HEK293T (cell line): ENCODE results near the gene GALNT18.

Experiments
- CTCF ChIA-PET: fragments of 350-600 bp; formaldehyde crosslinking; extraction: SDS; loops from one replicate; lab custom pipeline; 2021; ENCODE audit warnings: antibody characterized with exemption, inconsistent platforms; lab: Yijun Ruan, JAX
- POLR2A ChIA-PET: fragments of 350-600 bp; formaldehyde crosslinking; extraction: SDS; loops from one replicate; lab custom pipeline; 2020; ENCODE audit warnings: antibody characterized with exemption, inconsistent platforms; lab: Yijun Ruan, JAX
- DNase-seq: peaks from one replicate; pipeline ENCODE4 v3.0.0; 2012; ENCODE audit warnings: mixed read lengths; ENCODE audit errors: extremely low spot score
- ARNT ChIP-seq: fragments of 450-650 bp; IDR thresholded peaks from 2 replicates; pipeline ENCODE4 v1.6.1; 2017; ENCODE audit warnings: mild to moderate bottlenecking
- BHLHE40 ChIP-seq: fragments of 450-650 bp; IDR thresholded peaks from 2 replicates; pipeline ENCODE4 v1.6.1; 2016; ENCODE audit warnings: mild to moderate bottlenecking, moderate library complexity, borderline replicate concordance
- CTBP1 ChIP-seq: fragments of 450-650 bp; IDR thresholded peaks from 2 replicates; pipeline ENCODE4 v1.6.1; 2016; ENCODE audit warnings: borderline replicate concordance
- ELF4 ChIP-seq: fragments of 450-650 bp; IDR thresholded peaks from 2 replicates; pipeline ENCODE4 v1.6.1; 2017; ENCODE audit warnings: antibody characterized with exemption
- FOXA1 ChIP-seq: fragments of 450-650 bp; IDR thresholded peaks from 2 replicates; pipeline ENCODE4 v1.6.1; 2016; ENCODE audit warnings: mild to moderate bottlenecking
- FOXK2 ChIP-seq: fragments of 450-650 bp; IDR thresholded peaks from 2 replicates; pipeline ENCODE4 v1.6.1; 2016; ENCODE audit warnings: mild to moderate bottlenecking
- FOXM1 ChIP-seq: fragments of 450-650 bp; IDR thresholded peaks from 2 replicates; pipeline ENCODE4 v1.6.1; 2017; ENCODE audit warnings: mild to moderate bottlenecking, borderline replicate concordance
- HDGF ChIP-seq: fragments of 450-650 bp; IDR thresholded peaks from 2 replicates; pipeline ENCODE4 v1.6.1; 2017; ENCODE audit warnings: antibody characterized with exemption, borderline replicate concordance
- L3MBTL2 ChIP-seq: fragments of 450-650 bp; conservative IDR thresholded peaks from 2 replicates; pipeline ENCODE4 v1.6.1; 2016; ENCODE audit warnings: mild to moderate bottlenecking
- LEF1 ChIP-seq: fragments of 450-650 bp; IDR thresholded peaks from 2 replicates; pipeline ENCODE4 v1.6.1; 2017; ENCODE audit warnings: mild to moderate bottlenecking, borderline replicate concordance
- NFRKB ChIP-seq: fragments of 450-650 bp; IDR thresholded peaks from 2 replicates; pipeline ENCODE4 v1.6.1; 2016; ENCODE audit warnings: mild to moderate bottlenecking, moderate library complexity
- SP1 ChIP-seq: fragments of 450-650 bp; IDR thresholded peaks from 2 replicates; pipeline ENCODE4 v1.6.1; 2017
- SUZ12 ChIP-seq: fragments of 450-650 bp; IDR thresholded peaks from 2 replicates; pipeline ENCODE4 v1.6.1; 2016; ENCODE audit warnings: mild to moderate bottlenecking
- TARDBP ChIP-seq: fragments of 450-650 bp; IDR thresholded peaks from 2 replicates; pipeline ENCODE4 v1.6.1; 2016
- ZNF384 ChIP-seq: fragments of 450-650 bp; IDR thresholded peaks from 2 replicates; pipeline ENCODE4 v1.6.1; 2016
- TF ChIP-seq, protein P1 (sequence below): fragments of 450-650 bp; IDR thresholded peaks from 2 replicates; pipeline ENCODE4 v1.6.1; 2016

The GALNT18 gene

DNA sequence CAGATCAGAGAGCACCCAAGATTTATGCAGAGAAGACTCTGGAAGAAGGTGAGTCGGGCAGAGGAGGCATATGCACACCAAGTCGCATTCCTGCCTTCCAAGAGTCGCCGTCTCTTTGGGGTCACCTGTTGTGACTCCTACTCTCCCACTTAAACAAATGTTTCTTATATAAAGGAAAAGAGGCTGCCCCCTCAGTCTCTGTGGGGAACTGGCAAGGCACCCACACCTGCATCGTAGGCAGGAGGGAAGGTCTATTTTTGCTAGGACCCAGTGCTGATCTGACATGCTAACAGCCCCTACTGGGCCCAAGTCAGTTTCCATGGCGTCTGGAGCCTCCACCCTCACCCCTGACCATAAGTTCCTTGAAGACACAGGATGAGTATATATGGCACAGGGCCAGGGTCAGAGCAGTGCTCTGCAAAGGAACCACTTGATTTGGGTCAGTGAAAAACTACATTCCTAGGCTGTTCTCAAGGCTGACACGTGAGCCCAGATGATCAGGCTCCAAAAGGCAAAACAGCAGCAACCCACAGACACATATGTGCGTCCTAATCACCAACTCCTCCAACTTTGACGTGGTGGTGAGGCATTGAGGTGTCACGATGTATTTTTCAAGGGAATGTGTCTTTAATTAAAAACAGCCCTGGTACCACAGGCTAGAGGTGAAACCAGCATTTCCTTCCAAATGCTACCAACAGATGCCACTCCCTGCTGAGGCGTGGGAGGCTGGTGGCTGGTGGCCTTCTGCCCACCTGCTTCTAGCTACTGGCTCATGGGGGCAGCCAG, 213.2 kb downstream of the GALNT18 start:
- ChIA-PET CTCF (no interaction called here), POLR2A (no interaction called here)
- TF ChIP-seq HDGF = no peak
- TF ChIP-seq ARNT = no peak
- no peak for TF ChIP-seq BHLHE40
- no peak for TF ChIP-seq L3MBTL2
- TF ChIP-seq FOXA1 = no peak
- TF ChIP-seq, protein P1, sequence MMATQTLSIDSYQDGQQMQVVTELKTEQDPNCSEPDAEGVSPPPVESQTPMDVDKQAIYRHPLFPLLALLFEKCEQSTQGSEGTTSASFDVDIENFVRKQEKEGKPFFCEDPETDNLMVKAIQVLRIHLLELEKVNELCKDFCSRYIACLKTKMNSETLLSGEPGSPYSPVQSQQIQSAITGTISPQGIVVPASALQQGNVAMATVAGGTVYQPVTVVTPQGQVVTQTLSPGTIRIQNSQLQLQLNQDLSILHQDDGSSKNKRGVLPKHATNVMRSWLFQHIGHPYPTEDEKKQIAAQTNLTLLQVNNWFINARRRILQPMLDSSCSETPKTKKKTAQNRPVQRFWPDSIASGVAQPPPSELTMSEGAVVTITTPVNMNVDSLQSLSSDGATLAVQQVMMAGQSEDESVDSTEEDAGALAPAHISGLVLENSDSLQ = no peak
- no peak for TF ChIP-seq ELF4
- TF ChIP-seq LEF1 = no peak
- TF ChIP-seq ZNF384 = no peak
- no peak for TF ChIP-seq TARDBP
- no peak for TF ChIP-seq FOXK2
- no peak for TF ChIP-seq NFRKB
- no peak for TF ChIP-seq SP1
- no peak for TF ChIP-seq CTBP1
- TF ChIP-seq FOXM1 = no peak
- no peak for DNase-seq

- TF ChIP-seq L3MBTL2 (no peak), FOXM1 (no peak), ELF4 (no peak), NFRKB (no peak), SUZ12 (no peak), CTBP1 (no peak), FOXA1 (no peak), BHLHE40 (no peak), FOXK2 (no peak), TARDBP (no peak), SP1 (no peak), ARNT (no peak), LEF1 (no peak), ZNF384 (no peak)
- TF ChIP-seq, protein P1 = no peak
- DNase-seq = no peak
- CTCF ChIA-PET = no interaction called here
- POLR2A ChIA-PET = no interaction called here
Observed at GRCh38 chr11:11407763-11408084, 214.1 kb downstream of the GALNT18 start.

DNA sequence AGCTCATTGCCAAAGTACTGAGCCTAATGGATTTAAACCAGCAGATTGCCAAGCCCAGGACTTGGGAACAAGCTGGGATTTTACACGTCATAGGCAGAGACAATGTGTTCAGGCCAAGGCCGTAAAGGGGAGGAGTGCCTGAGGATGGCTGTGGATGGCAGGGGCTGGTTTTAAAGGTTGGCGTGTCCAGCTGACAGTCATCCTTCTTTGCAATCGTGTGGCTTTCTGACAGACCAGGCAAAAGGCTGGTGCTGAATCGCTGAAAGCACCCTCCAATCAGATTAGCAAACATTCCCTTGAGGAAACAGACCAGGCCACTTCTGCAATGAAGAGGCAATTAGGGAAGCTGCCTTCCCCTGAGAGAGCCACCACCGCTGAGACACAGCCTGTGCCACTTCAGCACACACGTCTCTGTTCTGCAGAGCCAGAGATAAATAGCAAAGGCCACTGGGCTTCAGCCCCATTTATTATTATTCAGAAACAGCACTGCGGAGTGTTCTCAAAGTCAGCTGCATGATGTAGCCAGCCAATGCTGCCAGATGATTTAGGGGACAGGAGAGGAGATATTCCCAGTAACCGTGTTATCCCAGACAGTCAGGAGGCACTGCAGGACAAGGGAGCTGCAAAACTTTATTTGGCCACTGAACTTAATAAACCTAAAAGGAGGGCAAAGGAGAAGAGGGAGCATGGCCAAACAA, 214.6 kb downstream of the GALNT18 start:
- POLR2A ChIA-PET = no interaction called here
- DNase-seq = no peak
- TF ChIP-seq ZNF384 (no peak), SP1 (no peak), TARDBP (no peak), NFRKB (no peak), FOXM1 (no peak), FOXK2 (no peak), ARNT (no peak), SUZ12 (no peak), HDGF (no peak), FOXA1 (no peak), L3MBTL2 (no peak), ELF4 (no peak), LEF1 (no peak), BHLHE40 (no peak)
- TF ChIP-seq, protein P1 = no peak
- CTCF ChIA-PET = no interaction called here

DNA sequence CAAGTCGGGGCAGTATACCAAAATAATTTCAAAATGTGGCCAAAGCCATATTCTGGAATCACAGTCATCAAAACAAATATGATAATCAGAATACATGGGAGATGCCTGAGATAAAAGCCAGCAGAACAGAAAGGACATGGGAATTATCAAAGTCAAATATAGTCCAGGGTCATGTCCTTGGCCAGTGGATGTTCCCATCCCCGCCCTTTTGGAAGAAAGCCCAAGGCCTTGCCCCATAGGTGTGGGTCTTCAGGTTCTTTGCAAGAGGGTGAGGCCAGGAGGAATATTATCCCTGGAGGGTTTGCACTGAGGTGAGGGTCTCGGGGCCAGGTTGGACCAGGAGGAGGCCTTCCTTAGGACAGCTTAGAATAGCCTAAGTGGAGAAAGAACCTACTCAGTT, 215.2 kb downstream of the GALNT18 start:
- TF ChIP-seq FOXK2 = no peak
- TF ChIP-seq BHLHE40 = no peak
- no peak for TF ChIP-seq CTBP1
- no peak for TF ChIP-seq FOXA1
- TF ChIP-seq SP1 = no peak
- no peak for TF ChIP-seq NFRKB
- TF ChIP-seq ZNF384 = no peak
- TF ChIP-seq ARNT = no peak
- TF ChIP-seq, protein P1 = no peak
- no peak for TF ChIP-seq SUZ12
- TF ChIP-seq FOXM1 = no peak
- no peak for TF ChIP-seq L3MBTL2
- no peak for TF ChIP-seq ELF4
- no peak for TF ChIP-seq TARDBP
- no peak for TF ChIP-seq HDGF
- no peak for TF ChIP-seq LEF1
- POLR2A ChIA-PET = no interaction called here
- no peak for DNase-seq
- CTCF ChIA-PET = no interaction called here
